ENCODE data around the gene SH3RF3.

DNA sequence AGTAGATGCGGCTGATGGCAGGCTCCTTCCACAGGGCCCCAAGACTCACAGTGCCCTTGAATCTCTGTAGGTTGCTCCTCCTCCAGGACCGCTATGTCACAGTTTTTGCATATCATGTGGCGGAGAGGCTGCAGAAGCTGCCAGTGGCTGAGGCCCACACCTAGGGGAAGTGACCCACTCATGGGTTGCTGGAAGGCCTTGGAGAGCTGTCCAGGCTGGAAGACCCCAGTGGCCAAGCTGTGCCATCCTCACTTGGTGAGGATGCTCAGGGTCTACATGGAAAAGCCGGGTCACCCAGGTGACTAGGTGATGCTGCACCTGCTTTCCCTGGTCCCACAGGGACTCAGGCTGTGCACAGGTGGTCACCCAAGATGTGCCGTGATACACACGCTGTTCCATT lies 394.1 kb downstream of the SH3RF3 start:
- TF ChIP-seq POLR2A (IDR thresholded peaks at IDR 0.05) (no peak), POLR2AphosphoS5 (IDR thresholded peaks at IDR 0.05) (no peak)
